Measurements from ENCODE around the gene PFKFB3. TPM values are rescaled to one million over a fixed set of nuclear protein-coding genes. Genes with fewer than 3 reads are reported as not detected.

The PFKFB3 gene
- polyA plus RNA-seq, 3 donors, result 12.2 to 101 (median 15.8) TPM

- Histone ChIP-seq H4K20me1 (ENCODE audit: insufficient read depth, low read length) (no peaks in the 10 kb centered on the region), H3K4me1 (ENCODE audit: control insufficient read depth in 1 of 2, insufficient read depth in 2 of 2, low read length in 2 of 2) (peaks cover 61 to 74% of the 10 kb centered on the region in 2 donors), H3K4me2 (replicated peaks; ENCODE audit: extremely low read depth, low read length, poor library complexity, severe bottlenecking) (no peak overlapping the region), H3K9me3 (replicated peaks in 1 of 2; ENCODE audit: control insufficient read depth in 1 of 2, insufficient read depth in 1 of 2, low read length in 2 of 2) (no peaks in the 10 kb centered on the region), H3K27ac (ENCODE audit: low read depth in 1 of 2, low read length in 2 of 2) (no peak overlapping the region), H3K27me3 (ENCODE audit: control insufficient read depth in 2 of 2, insufficient read depth in 2 of 2, low read length in 2 of 2) (no peaks in the 10 kb centered on the region), H3K36me3 (replicated peaks in 1 of 2; ENCODE audit: control insufficient read depth in 1 of 2, insufficient read depth in 2 of 2, low read length in 2 of 2) (no peaks in the 10 kb centered on the region), H3K4me3 (replicated peaks in 1 of 3; ENCODE audit: low read depth in 2 of 3, low read length in 3 of 3) (no peak overlapping the region), H3K79me2 (ENCODE audit: insufficient read depth, low read length) (no peaks in the 10 kb centered on the region), H3K9ac (ENCODE audit: insufficient read depth, low read length, poor library complexity, severe bottlenecking) (no peak overlapping the region), H2AFZ (ENCODE audit: insufficient read depth, low read depth, low read length, poor library complexity, severe bottlenecking) (no peak overlapping the region)
- Mint-ChIP-seq H3K4me3 (no peak overlapping the region), H3K27me3 (ENCODE audit: low read depth in 3 of 3) (peaks cover 2 to 14% (median 3%) of the 10 kb centered on the region in 3 donors), H3K4me1 (peaks cover 72% of the 10 kb centered on the region), H3K9me3 (peaks cover 0 to 5% (median 1%) of the 10 kb centered on the region in 7 donors), H3K36me3 (peaks cover 0 to 7% of the 10 kb centered on the region in 2 donors), H3K27ac (peak overlapping the region in 3 of 7 donors; percentile 40 to 69 (median 50))
- intact Hi-C loops (cut with micrococcal nuclease), result loop anchor here in 1 of 2 donors (2.0 to 5.0 kb wide), 3 partner anchors 25 to 47 kb away; no protein-coding TSS in a partner anchor
- DNase-seq, result peak in 2 of 3 donors; percentile 53 to 73
- TF ChIP-seq CTCF (IDR thresholded peaks at IDR 0.05), result no peak
- WGBS (ENCODE audit: insufficient coverage), result 83% methylated on average over 1 of the region's 7 CpGs
These were observed 98.8 kb downstream of the PFKFB3 start for GRCh38 chr10:6301488-6302075.

Small RNA genes within 50 kb of the gene (small RNA-seq; reads per million reads assigned to genes)
- not detected for gene RF00019 (ENCODE audit: insufficient read length, low read depth)

Other genes with a start within 250 kb of the PFKFB3 start
- gene IL15RA, start 225.4 kb upstream of the PFKFB3 start, polyA plus RNA-seq, result 10 to 100 TPM; 12.4 to 23.1 (median 12.6) TPM
- gene IL2RA, start 140.6 kb upstream of the PFKFB3 start, polyA plus RNA-seq, result under 1 TPM in 1 of 3 donors, not detected in 2; 0.06 TPM
- 10 to 100 TPM; 37.2 to 51.4 (median 44.5) TPM for gene RBM17, start 113.9 kb upstream of the PFKFB3 start, polyA plus RNA-seq